ENCODE data around the gene SLC6A2.

The SLC6A2 gene

DNA sequence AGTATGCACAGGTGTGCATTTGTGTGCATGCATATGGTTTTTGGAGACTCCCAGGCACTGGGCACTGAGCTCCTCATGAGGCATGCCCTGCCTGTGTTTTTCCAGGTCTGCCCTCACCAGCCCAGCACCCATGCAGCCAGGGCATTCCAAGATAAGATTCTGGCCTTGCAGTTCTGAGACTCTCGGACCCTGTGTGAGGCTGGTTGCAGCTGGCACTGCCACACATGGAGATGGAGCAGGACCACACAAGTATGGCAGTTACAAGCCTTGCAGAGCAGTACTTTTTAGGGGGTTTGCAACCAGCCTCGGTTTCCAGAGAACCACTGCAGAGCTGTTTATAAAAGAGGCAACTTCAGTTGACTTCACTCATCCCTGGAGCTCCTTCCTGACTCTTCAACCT lies 10.2 kb downstream of the SLC6A2 start:
- H2BK5ac ChIP-seq (ENCODE audit: low read depth, low read length, poor library complexity, severe bottlenecking), result no peak overlapping the region
- no peak overlapping the region for H3K14ac ChIP-seq (ENCODE audit: low read length in 2 of 2)
- WGBS, result 66% methylated on average over 2 of the region's 2 CpGs
- H3K27ac ChIP-seq (ENCODE audit: low read length, poor library complexity, severe bottlenecking), result no peak overlapping the region
- no peak overlapping the region for H3K18ac ChIP-seq (ENCODE audit: low read depth in 1 of 2, low read length in 2 of 2)
- no peak overlapping the region for H3K23ac ChIP-seq (ENCODE audit: low read length in 2 of 2)
- H3K27me3 ChIP-seq (ENCODE audit: control insufficient read depth in 1 of 2, insufficient read depth in 1 of 2, low read length in 2 of 2), result peaks cover 0 to 8% of the 10 kb centered on the region in 2 experiments
- H2AK5ac ChIP-seq (ENCODE audit: low read length, severe bottlenecking), result no peak overlapping the region
- no peak overlapping the region for H2BK12ac ChIP-seq (ENCODE audit: low read length in 2 of 2)
- no peaks in the 10 kb centered on the region for H3K4me1 ChIP-seq (ENCODE audit: control insufficient read depth, insufficient read depth, low read depth, low read length)
- H4K91ac ChIP-seq (ENCODE audit: low read length), result no peak overlapping the region
- DNase-seq, result no peak
- H3K9me3 ChIP-seq (ENCODE audit: control insufficient read depth, low read length), result no peaks in the 10 kb centered on the region
- H3K79me1 ChIP-seq (replicated peaks; ENCODE audit: low read length, poor library complexity, severe bottlenecking), result no peaks in the 10 kb centered on the region
- no peak overlapping the region for H3K4me3 ChIP-seq (ENCODE audit: insufficient read depth in 1 of 2, low read depth in 1 of 2, low read length in 2 of 2)
- H2AFZ ChIP-seq (ENCODE audit: low read depth, low read length), result no peak overlapping the region
- no peak overlapping the region for H3K9ac ChIP-seq (ENCODE audit: low read length)
- no peak overlapping the region for H2BK120ac ChIP-seq (ENCODE audit: low read depth, low read length)
- no peak overlapping the region for H2BK15ac ChIP-seq (ENCODE audit: low read depth, poor library complexity, severe bottlenecking)
- no peak overlapping the region for H3K4me2 ChIP-seq (ENCODE audit: low read length, poor library complexity, severe bottlenecking)
- no peaks in the 10 kb centered on the region for H3K36me3 ChIP-seq (ENCODE audit: control insufficient read depth in 1 of 2, insufficient read depth in 2 of 2, low read depth in 1 of 2, low read length in 2 of 2)
- H3K4ac ChIP-seq (ENCODE audit: low read depth in 1 of 2, low read length in 2 of 2), result no peak overlapping the region
- H4K8ac ChIP-seq (ENCODE audit: low read length), result no peak overlapping the region

DNA sequence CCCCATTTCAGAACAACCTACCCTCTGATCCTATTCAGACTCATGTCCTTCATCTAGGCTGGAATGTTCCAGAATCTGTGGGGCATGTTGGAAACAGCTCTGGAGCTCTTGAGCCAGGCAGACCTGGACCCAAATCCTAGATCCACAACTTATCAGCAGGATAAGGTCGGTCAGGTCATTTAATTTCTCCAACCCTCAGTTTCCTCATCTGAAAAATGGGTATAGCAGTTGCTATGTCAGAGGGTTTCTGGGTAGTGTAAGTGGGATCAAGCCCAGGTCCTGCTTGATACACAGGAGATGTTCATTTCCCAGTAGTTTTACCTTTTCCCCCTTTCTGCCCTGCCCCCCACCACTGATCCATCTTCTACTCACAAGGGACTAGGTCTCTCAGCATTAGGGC lies 12.0 kb downstream of the SLC6A2 start:
- Histone ChIP-seq H3K9me3 (ENCODE audit: control insufficient read depth, low read length) (no peaks in the 10 kb centered on the region), H2AFZ (ENCODE audit: low read depth, low read length) (no peak overlapping the region), H3K4ac (ENCODE audit: low read depth in 1 of 2, low read length in 2 of 2) (no peak overlapping the region), H4K91ac (ENCODE audit: low read length) (no peak overlapping the region), H3K36me3 (ENCODE audit: control insufficient read depth in 1 of 2, insufficient read depth in 2 of 2, low read depth in 1 of 2, low read length in 2 of 2) (no peaks in the 10 kb centered on the region), H2BK12ac (ENCODE audit: low read length in 2 of 2) (no peak overlapping the region), H2AK5ac (ENCODE audit: low read length, severe bottlenecking) (no peak overlapping the region), H3K4me3 (ENCODE audit: insufficient read depth in 1 of 2, low read depth in 1 of 2, low read length in 2 of 2) (no peak overlapping the region), H2BK15ac (ENCODE audit: low read depth, poor library complexity, severe bottlenecking) (no peak overlapping the region), H4K8ac (ENCODE audit: low read length) (no peak overlapping the region), H3K18ac (ENCODE audit: low read depth in 1 of 2, low read length in 2 of 2) (no peak overlapping the region), H3K4me2 (ENCODE audit: low read length, poor library complexity, severe bottlenecking) (no peak overlapping the region), H3K9ac (ENCODE audit: low read length) (peak overlapping the region; percentile 17), H2BK120ac (ENCODE audit: low read depth, low read length) (no peak overlapping the region), H2BK5ac (ENCODE audit: low read depth, low read length, poor library complexity, severe bottlenecking) (no peak overlapping the region), H3K4me1 (ENCODE audit: control insufficient read depth, insufficient read depth, low read depth, low read length) (no peaks in the 10 kb centered on the region), H3K79me1 (replicated peaks; ENCODE audit: low read length, poor library complexity, severe bottlenecking) (no peaks in the 10 kb centered on the region), H3K14ac (ENCODE audit: low read length in 2 of 2) (no peak overlapping the region), H3K27me3 (ENCODE audit: control insufficient read depth in 1 of 2, insufficient read depth in 1 of 2, low read length in 2 of 2) (peaks cover 0 to 8% of the 10 kb centered on the region in 2 experiments), H3K27ac (ENCODE audit: low read length, poor library complexity, severe bottlenecking) (no peak overlapping the region), H3K23ac (ENCODE audit: low read length in 2 of 2) (no peak overlapping the region)
- no CpG with 5 or more reads among the region's 1 CpG for whole genome bisulfite sequencing
- no peak for DNase-seq

DNA sequence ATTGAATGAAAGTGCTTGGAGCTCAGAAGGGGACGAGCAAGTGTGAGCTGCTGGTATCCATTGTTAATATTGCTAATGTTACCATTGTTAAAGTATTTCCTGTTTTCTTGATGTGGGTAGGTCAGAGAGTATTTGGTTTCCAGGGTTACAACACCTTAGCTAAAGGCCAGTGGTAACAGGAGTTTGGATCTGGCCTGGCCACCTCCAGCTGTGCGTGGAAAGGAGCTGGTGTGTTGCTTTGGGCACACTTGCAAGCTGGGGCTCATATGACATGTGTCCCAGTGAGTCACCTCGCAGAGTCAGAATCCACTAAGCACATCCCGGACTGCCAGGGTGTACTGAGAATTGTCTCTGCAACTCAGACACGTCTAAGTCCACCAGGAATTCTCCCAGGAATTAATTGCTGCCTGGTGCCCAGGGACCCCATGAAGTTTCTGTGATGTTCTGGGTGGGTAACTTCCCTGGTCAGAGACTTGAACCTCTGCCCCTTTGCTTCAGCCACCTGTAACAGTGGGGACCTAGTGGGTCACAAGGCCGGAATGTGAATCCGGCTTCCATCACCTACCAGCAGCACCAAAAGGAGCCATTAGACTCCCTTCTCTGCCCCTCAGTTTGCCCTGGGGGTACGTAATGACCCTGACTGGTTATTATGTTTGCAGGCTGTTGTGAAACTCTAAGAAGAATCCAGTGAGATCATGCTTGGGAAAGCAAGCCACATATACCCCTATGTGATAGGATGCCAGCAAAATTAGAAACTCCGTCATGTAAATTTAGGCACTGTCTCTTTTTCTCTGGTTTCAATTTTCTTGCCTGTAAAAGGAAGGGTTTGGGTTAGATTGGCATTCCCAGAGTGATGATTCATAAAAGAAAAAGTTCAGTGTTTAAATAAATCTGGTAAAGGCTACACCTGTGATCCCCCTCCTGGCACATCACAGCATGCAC lies 12.8 kb downstream of the SLC6A2 start:
- no peaks in the 10 kb centered on the region for H3K36me3 ChIP-seq (ENCODE audit: control insufficient read depth in 1 of 2, insufficient read depth in 2 of 2, low read depth in 1 of 2, low read length in 2 of 2)
- H3K27me3 ChIP-seq (ENCODE audit: control insufficient read depth in 1 of 2, insufficient read depth in 1 of 2, low read length in 2 of 2), result peaks cover 0 to 8% of the 10 kb centered on the region in 2 experiments
- no peaks in the 10 kb centered on the region for H3K9me3 ChIP-seq (ENCODE audit: control insufficient read depth, low read length)
- DNase-seq, result no peak
- H3K4me1 ChIP-seq (ENCODE audit: control insufficient read depth, insufficient read depth, low read depth, low read length), result no peaks in the 10 kb centered on the region
- WGBS, result 69% methylated on average over 9 of the region's 9 CpGs
- no peak overlapping the region for H2BK12ac ChIP-seq (ENCODE audit: low read length in 2 of 2)
- no peak overlapping the region for H3K4me2 ChIP-seq (ENCODE audit: low read length, poor library complexity, severe bottlenecking)
- H4K8ac ChIP-seq (ENCODE audit: low read length), result no peak overlapping the region
- no peak overlapping the region for H3K27ac ChIP-seq (ENCODE audit: low read length, poor library complexity, severe bottlenecking)
- no peak overlapping the region for H2BK15ac ChIP-seq (ENCODE audit: low read depth, poor library complexity, severe bottlenecking)
- H2BK120ac ChIP-seq (ENCODE audit: low read depth, low read length), result no peak overlapping the region
- H3K4me3 ChIP-seq (ENCODE audit: insufficient read depth in 1 of 2, low read depth in 1 of 2, low read length in 2 of 2), result no peak overlapping the region
- no peak overlapping the region for H2BK5ac ChIP-seq (ENCODE audit: low read depth, low read length, poor library complexity, severe bottlenecking)
- H3K79me1 ChIP-seq (replicated peaks; ENCODE audit: low read length, poor library complexity, severe bottlenecking), result no peaks in the 10 kb centered on the region
- no peak overlapping the region for H3K23ac ChIP-seq (ENCODE audit: low read length in 2 of 2)
- no peak overlapping the region for H3K14ac ChIP-seq (ENCODE audit: low read length in 2 of 2)
- no peak overlapping the region for H3K4ac ChIP-seq (ENCODE audit: low read depth in 1 of 2, low read length in 2 of 2)
- no peak overlapping the region for H3K18ac ChIP-seq (ENCODE audit: low read depth in 1 of 2, low read length in 2 of 2)
- no peak overlapping the region for H2AK5ac ChIP-seq (ENCODE audit: low read length, severe bottlenecking)
- no peak overlapping the region for H2AFZ ChIP-seq (ENCODE audit: low read depth, low read length)
- no peak overlapping the region for H4K91ac ChIP-seq (ENCODE audit: low read length)
- H3K9ac ChIP-seq (ENCODE audit: low read length), result peak overlapping the region; percentile 31

DNA sequence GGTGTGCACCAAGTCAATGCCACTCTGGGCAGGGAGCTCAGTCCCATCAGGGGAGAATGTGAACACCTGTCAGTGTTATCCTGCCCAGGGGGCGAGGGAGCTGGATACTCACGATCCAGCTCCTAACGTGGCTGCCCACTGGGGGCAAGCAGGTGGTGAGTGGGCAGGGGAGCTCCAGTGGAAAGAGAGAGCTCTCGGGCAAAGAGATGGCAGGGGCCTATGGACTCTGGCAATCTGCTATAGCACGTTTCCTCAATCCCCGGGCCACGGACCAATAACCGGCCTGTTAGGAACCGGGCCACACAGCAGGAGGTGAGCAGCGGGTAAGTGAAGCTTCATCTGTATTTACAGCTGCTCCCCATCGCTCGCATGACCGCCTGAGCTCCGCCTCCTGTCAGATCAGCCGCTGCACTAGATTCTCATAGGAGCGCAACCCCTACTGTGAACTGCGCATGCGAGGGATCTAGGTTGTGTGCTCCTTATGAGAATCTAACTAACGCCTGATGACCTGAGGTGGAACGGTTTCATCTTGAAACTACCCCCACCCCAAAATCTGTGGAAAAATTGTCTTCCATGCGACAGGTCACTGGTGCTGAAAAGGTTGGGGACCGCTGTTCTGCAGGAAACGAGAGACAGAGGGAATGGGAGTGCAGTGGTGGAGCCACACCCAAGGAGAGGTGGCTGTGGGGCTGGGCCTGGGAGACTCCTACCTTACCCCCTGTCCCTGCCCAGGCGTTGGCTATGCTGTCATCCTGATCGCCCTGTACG lies 15.6 kb downstream of the SLC6A2 start:
- Histone ChIP-seq H4K91ac (ENCODE audit: low read length) (no peak overlapping the region), H3K4me3 (ENCODE audit: insufficient read depth in 1 of 2, low read depth in 1 of 2, low read length in 2 of 2) (no peak overlapping the region), H3K79me1 (replicated peaks; ENCODE audit: low read length, poor library complexity, severe bottlenecking) (no peaks in the 10 kb centered on the region), H3K4me1 (ENCODE audit: control insufficient read depth, insufficient read depth, low read depth, low read length) (no peaks in the 10 kb centered on the region), H3K9me3 (ENCODE audit: control insufficient read depth, low read length) (no peaks in the 10 kb centered on the region), H2AK5ac (ENCODE audit: low read length, severe bottlenecking) (no peak overlapping the region), H3K4me2 (ENCODE audit: low read length, poor library complexity, severe bottlenecking) (no peak overlapping the region), H3K27ac (ENCODE audit: low read length, poor library complexity, severe bottlenecking) (no peak overlapping the region), H2BK15ac (ENCODE audit: low read depth, poor library complexity, severe bottlenecking) (no peak overlapping the region), H4K8ac (ENCODE audit: low read length) (no peak overlapping the region), H3K36me3 (ENCODE audit: control insufficient read depth in 1 of 2, insufficient read depth in 2 of 2, low read depth in 1 of 2, low read length in 2 of 2) (no peaks in the 10 kb centered on the region), H3K4ac (ENCODE audit: low read depth in 1 of 2, low read length in 2 of 2) (no peak overlapping the region), H3K9ac (ENCODE audit: low read length) (no peak overlapping the region), H2BK120ac (ENCODE audit: low read depth, low read length) (no peak overlapping the region), H3K27me3 (ENCODE audit: control insufficient read depth in 1 of 2, insufficient read depth in 1 of 2, low read length in 2 of 2) (peaks cover 0 to 7% of the 10 kb centered on the region in 2 experiments), H2BK5ac (ENCODE audit: low read depth, low read length, poor library complexity, severe bottlenecking) (no peak overlapping the region), H2BK12ac (ENCODE audit: low read length in 2 of 2) (no peak overlapping the region), H3K23ac (ENCODE audit: low read length in 2 of 2) (no peak overlapping the region), H3K14ac (ENCODE audit: low read length in 2 of 2) (no peak overlapping the region), H3K18ac (ENCODE audit: low read depth in 1 of 2, low read length in 2 of 2) (no peak overlapping the region), H2AFZ (ENCODE audit: low read depth, low read length) (no peak overlapping the region)
- 85% methylated on average over 26 of the region's 26 CpGs for WGBS
- no peak for DNase-seq
